NCI-H526 (cell line): ENCODE data around the gene EPB41L5.
A peak's percentile ranks its signal among the peaks of the same experiment; 100 is the strongest.

Experiments
- DNase-seq, 2 experiments: peaks; one replicate each; lab custom pipeline; 2025; lab: John Stamatoyannopoulos, UW

Gene EPB41L5

DNA sequence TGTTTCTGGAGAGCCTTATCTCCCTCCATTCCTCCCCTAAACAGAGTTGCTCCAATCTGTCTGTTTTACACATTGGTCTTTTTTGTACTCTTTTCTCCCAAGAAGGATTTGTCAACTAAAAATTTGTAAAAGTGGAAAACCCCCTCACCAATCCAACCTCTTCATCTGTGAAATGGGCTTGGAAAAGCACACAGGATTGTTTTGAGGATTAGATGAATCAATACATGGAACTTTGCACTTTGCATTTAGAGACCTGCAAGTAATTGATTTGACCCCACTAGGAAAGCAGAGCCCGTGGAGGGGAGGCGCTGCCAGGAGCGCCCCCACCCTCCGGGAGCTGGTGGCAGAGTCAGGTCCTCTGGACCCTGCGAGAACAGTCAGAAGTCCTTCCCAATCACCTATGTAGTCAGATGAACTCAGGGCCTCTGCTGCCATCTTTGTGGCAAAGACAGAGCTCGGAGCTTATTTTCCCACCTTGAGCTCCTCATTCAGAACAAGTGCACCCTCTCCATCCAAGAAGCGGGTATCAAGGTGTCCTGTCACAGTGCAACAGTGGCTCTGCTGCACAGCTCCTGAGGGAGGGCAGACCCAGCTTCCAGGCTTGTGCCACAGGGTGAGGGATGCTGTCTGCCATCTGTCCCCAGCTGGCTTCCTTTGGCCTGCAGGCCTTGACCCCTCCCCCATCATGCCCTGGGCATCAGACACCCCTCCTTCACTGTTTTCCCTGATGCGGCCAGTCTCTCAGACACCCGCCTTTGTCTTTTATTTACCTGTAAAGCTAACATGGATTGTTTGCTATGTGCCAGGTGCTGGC is 212.1 kb downstream of the EPB41L5 start:
- peak; percentile 23 to 42 for DNase-seq

DNA sequence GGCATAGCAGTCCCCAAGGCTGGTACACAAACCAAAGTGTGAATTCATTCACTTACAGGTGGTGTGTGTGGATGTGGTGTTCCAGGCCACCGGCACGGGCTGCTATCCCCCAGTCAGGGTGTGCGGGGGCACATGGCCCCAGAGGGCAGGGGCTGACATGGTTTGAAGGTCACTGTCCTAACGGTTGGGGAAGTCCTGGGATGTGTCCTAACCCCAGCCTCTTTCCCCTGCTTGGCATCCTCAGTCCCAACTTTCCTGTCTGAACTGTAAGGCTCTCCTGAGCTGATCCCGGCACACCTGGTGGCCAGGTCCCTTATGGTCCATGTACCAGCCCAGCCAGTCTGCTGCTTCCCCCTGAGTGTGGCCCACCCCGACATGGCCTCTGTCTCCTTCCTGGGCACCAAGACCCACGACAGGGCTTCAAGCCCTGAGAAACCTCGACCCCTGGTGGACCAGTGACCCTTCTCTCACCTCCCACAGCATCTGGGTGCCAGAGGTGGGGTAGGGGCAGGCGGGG is 212.7 kb downstream of the EPB41L5 start:
- DNase-seq = no peak

DNA sequence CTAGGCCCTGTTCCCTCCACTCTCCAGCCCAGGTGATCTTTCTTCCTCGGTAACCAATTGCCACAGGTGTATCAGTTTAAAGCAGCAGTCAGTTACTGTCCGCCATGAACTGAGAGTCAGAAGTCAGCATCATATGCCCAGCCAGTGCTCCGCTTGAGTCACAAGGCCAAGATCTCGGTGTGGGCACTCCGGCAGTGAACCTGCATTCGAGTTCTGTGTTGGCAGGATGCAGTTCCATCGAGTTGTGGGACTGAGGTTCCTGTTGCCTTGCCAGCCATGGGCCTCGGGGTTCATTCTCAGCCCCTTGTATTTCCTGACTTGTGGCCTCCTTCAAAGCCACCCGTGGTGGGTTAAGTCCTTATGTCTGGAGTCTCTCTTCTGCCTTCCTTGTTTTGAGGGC is 213.4 kb downstream of the EPB41L5 start:
- DNase-seq = no peak

DNA sequence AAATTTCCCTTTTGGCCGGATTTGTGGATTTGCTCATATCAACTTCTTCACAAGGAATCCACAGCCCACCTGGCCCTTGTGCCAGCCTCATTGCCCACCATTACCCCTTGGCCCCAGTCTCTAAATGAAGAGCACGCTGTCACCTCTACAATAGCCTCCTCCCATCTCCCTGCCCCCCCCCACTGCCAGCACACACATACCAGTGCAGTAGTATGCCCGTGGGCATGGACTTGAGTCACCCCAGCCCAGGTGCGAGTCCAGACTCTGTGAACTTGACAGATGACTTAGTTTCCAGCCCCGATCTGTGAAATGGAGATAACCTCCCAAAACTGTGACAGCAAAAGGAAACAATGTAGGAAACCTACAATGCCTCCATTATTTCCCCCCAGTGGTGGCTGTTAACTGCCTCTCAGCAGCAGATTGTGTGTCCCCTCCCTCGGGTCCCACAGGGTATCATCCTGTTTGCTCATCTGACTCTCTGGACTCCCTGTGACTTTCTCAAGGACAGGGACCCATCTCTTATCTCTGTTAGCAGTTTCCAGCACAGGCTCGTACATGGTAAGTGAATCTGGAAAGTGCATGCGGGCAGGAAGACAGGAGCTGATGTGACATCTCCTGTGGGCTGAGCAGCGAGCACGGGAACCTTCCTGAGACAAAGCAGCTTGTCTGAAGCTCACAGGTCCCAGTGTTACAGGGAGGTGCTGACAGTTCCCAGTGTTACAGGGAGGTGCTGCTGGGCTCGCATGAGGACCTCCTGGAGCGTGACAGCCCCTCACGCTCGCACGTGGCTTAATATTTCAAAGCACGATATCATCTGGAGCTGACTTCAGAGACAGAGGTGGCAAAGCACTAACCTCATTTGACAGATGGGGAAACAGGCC is 214.5 kb downstream of the EPB41L5 start:
- DNase-seq = peak in 1 of 2 experiments; percentile 49

GRCh38 chr2:120228503-120228902 is 215.6 kb downstream of the EPB41L5 start:
- DNase-seq = peak; percentile 76
